ENCODE measurements around the gene ST3GAL5. TPM values are rescaled to one million over a fixed set of nuclear protein-coding genes. Genes with fewer than 3 reads are reported as not detected.
A peak's percentile ranks its signal among the peaks of the same experiment; 100 is the strongest.

ST3GAL5 gene
- total RNA-seq, 1 donor from 2014 or later = 20.0 TPM

DNA sequence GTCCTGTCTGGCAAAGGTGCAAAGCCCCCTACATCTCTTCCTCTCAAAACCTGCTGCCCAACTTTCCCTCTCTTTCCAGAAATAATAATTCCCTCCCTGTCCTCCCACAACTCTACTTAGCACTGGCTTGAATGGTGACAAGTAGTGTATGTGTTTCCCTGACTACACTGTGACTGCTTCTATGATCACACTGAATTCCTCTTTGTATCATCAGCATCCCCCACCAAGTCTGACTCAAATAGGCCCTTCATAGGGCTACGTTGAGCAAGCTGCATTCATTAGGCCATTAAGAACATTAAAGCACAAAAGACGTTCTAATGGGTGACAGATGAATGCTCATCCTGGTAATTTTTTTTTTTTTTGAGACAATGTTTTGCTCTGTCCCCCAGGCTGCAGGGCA lies 13.7 kb upstream of the ST3GAL5 start:
- TF ChIP-seq EZH2 (IDR thresholded peaks at IDR 0.05; ENCODE audit: insufficient read depth, low read length) = no peak
- TF ChIP-seq, protein P1, sequence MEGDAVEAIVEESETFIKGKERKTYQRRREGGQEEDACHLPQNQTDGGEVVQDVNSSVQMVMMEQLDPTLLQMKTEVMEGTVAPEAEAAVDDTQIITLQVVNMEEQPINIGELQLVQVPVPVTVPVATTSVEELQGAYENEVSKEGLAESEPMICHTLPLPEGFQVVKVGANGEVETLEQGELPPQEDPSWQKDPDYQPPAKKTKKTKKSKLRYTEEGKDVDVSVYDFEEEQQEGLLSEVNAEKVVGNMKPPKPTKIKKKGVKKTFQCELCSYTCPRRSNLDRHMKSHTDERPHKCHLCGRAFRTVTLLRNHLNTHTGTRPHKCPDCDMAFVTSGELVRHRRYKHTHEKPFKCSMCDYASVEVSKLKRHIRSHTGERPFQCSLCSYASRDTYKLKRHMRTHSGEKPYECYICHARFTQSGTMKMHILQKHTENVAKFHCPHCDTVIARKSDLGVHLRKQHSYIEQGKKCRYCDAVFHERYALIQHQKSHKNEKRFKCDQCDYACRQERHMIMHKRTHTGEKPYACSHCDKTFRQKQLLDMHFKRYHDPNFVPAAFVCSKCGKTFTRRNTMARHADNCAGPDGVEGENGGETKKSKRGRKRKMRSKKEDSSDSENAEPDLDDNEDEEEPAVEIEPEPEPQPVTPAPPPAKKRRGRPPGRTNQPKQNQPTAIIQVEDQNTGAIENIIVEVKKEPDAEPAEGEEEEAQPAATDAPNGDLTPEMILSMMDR (IDR thresholded peaks at IDR 0.05; ENCODE audit: insufficient read depth, low read depth, low read length) = no peak
- Histone ChIP-seq H3K27ac (ENCODE audit: low read depth, low read length) (no peak overlapping the region), H4K20me1 (ENCODE audit: insufficient read depth, low read length) (no peaks in the 10 kb centered on the region), H3K36me3 (ENCODE audit: insufficient read depth, low read length) (no peaks in the 10 kb centered on the region), H3K9ac (ENCODE audit: low read length) (no peak overlapping the region), H3K4me1 (ENCODE audit: insufficient read depth, low read length) (peaks cover 4% of the 10 kb centered on the region), H2AFZ (ENCODE audit: low read depth, low read length) (no peak overlapping the region), H3K4me2 (ENCODE audit: low read length) (peak overlapping the region; percentile 28), H3K27me3 (ENCODE audit: insufficient read depth, low read length) (peaks cover 5% of the 10 kb centered on the region), H3K79me2 (ENCODE audit: insufficient read depth, low read length) (no peaks in the 10 kb centered on the region), H3K4me3 (ENCODE audit: insufficient read depth, low read depth, low read length) (no peak overlapping the region), H3K9me3 (ENCODE audit: insufficient read depth, low read depth, low read length) (no peaks in the 10 kb centered on the region)
- H3K36me3 Mint-ChIP-seq (ENCODE audit: low read depth, unreplicated experiment) = peaks cover 5% of the 10 kb centered on the region
- H3K9me3 Mint-ChIP-seq (ENCODE audit: unreplicated experiment) = no peaks in the 10 kb centered on the region
- H3K4me3 Mint-ChIP-seq (ENCODE audit: unreplicated experiment) = no peak overlapping the region
- FAIRE-seq (no peak), DNase-seq (ENCODE audit: low read depth) (peak; percentile 73)
- peak overlapping the region; percentile 70 for H3K27ac Mint-ChIP-seq (ENCODE audit: unreplicated experiment)
- peaks cover 10% of the 10 kb centered on the region for H3K4me1 Mint-ChIP-seq (ENCODE audit: low read depth, unreplicated experiment)
- peaks cover 4% of the 10 kb centered on the region for H3K27me3 Mint-ChIP-seq (ENCODE audit: low read depth, unreplicated experiment)

DNA sequence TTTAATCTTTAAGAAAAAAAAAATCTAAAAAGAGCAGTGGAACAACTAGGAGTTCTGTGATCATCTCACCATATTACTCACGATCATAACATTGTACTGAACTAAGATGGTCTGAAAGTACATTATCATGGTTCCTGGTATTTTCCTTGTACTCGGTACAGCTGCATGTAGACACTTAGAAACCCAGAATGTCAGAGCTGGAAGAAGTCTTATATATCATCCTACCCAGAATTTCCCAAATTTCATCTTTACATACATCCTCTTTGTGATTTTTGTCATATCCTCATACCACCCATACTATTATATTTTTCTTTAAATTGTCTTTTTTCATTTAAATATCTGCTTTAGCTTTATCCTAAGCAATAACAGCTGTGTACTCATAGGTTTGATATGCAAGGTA lies 12.4 kb upstream of the ST3GAL5 start:
- peaks cover 5% of the 10 kb centered on the region for H3K27me3 ChIP-seq (ENCODE audit: insufficient read depth, low read length)
- Mint-ChIP-seq H3K27me3 (ENCODE audit: low read depth, unreplicated experiment) (peaks cover 4% of the 10 kb centered on the region), H3K4me3 (ENCODE audit: unreplicated experiment) (no peak overlapping the region), H3K36me3 (ENCODE audit: low read depth, unreplicated experiment) (peaks cover 6% of the 10 kb centered on the region), H3K9me3 (ENCODE audit: unreplicated experiment) (peaks cover 5% of the 10 kb centered on the region), H3K4me1 (ENCODE audit: low read depth, unreplicated experiment) (peaks cover 10% of the 10 kb centered on the region), H3K27ac (ENCODE audit: unreplicated experiment) (no peak overlapping the region)
- H3K4me3 ChIP-seq (ENCODE audit: insufficient read depth, low read depth, low read length) = no peak overlapping the region
- DNase-seq (ENCODE audit: low read depth) = no peak
- no peaks in the 10 kb centered on the region for H3K9me3 ChIP-seq (ENCODE audit: insufficient read depth, low read depth, low read length)
- H3K4me2 ChIP-seq (ENCODE audit: low read length) = no peak overlapping the region
- no peak overlapping the region for H3K27ac ChIP-seq (ENCODE audit: low read depth, low read length)
- H3K79me2 ChIP-seq (ENCODE audit: insufficient read depth, low read length) = no peaks in the 10 kb centered on the region
- H3K36me3 ChIP-seq (ENCODE audit: insufficient read depth, low read length) = no peaks in the 10 kb centered on the region
- peaks cover 4% of the 10 kb centered on the region for H3K4me1 ChIP-seq (ENCODE audit: insufficient read depth, low read length)
- no peak for TF ChIP-seq EZH2 (IDR thresholded peaks at IDR 0.05; ENCODE audit: insufficient read depth, low read length)
- TF ChIP-seq, protein P1 (IDR thresholded peaks at IDR 0.05; ENCODE audit: insufficient read depth, low read depth, low read length) = no peak
- H3K9ac ChIP-seq (ENCODE audit: low read length) = no peak overlapping the region
- H4K20me1 ChIP-seq (ENCODE audit: insufficient read depth, low read length) = no peaks in the 10 kb centered on the region
- no peak overlapping the region for H2AFZ ChIP-seq (ENCODE audit: low read depth, low read length)
- no peak for FAIRE-seq

DNA sequence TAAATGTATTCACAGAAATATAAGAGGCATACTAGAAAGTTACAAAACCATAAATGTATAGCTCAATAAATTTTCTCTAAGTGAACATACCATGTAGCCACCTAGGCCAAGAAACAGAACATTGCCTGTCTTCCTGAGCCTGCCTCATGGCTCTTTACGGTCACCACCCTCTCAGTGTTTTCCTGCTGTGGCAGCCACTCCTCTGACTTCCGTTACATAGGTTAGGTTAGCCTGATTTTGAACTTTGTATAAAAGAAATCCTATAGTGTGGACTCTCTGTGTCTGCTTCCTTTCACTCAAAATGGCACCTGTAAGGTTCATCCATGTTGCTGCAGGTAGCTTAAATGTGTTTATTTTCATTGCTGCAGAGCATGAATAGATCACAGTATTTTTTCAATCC lies 11.6 kb upstream of the ST3GAL5 start:
- Mint-ChIP-seq H3K9me3 (ENCODE audit: unreplicated experiment) (peaks cover 5% of the 10 kb centered on the region), H3K27me3 (ENCODE audit: low read depth, unreplicated experiment) (peaks cover 4% of the 10 kb centered on the region), H3K4me3 (ENCODE audit: unreplicated experiment) (no peak overlapping the region), H3K27ac (ENCODE audit: unreplicated experiment) (no peak overlapping the region), H3K36me3 (ENCODE audit: low read depth, unreplicated experiment) (peaks cover 6% of the 10 kb centered on the region), H3K4me1 (ENCODE audit: low read depth, unreplicated experiment) (peaks cover 6% of the 10 kb centered on the region)
- Histone ChIP-seq H3K9me3 (ENCODE audit: insufficient read depth, low read depth, low read length) (no peaks in the 10 kb centered on the region), H3K4me2 (ENCODE audit: low read length) (no peak overlapping the region), H3K4me1 (ENCODE audit: insufficient read depth, low read length) (peaks cover 4% of the 10 kb centered on the region), H3K4me3 (ENCODE audit: insufficient read depth, low read depth, low read length) (no peak overlapping the region), H3K36me3 (ENCODE audit: insufficient read depth, low read length) (no peaks in the 10 kb centered on the region), H4K20me1 (ENCODE audit: insufficient read depth, low read length) (no peaks in the 10 kb centered on the region), H3K9ac (ENCODE audit: low read length) (no peak overlapping the region), H3K79me2 (ENCODE audit: insufficient read depth, low read length) (no peaks in the 10 kb centered on the region), H2AFZ (ENCODE audit: low read depth, low read length) (no peak overlapping the region), H3K27ac (ENCODE audit: low read depth, low read length) (no peak overlapping the region), H3K27me3 (ENCODE audit: insufficient read depth, low read length) (peaks cover under 1% of the 10 kb centered on the region)
- no peak for TF ChIP-seq EZH2 (IDR thresholded peaks at IDR 0.05; ENCODE audit: insufficient read depth, low read length)
- TF ChIP-seq, protein P1 (IDR thresholded peaks at IDR 0.05; ENCODE audit: insufficient read depth, low read depth, low read length) = no peak
- FAIRE-seq (no peak), DNase-seq (ENCODE audit: low read depth) (no peak)

Data from astrocyte (in vitro differentiated cells and primary cell).